HG02870 (cell line): ENCODE results near the gene TYW1.
"Not testable (repeated sequence)": the region's sequence is repeated elsewhere in the genome, so short reads cannot be mapped to it uniquely, and the experiment has no call there.

ENCODE experiments used
- ATAC-seq: cut with Tn5 transposase; IDR thresholded peaks from one replicate; pipeline ENCODE4 v1.9.1; 2021; ENCODE audit warnings: mild to moderate bottlenecking, moderate library complexity; ENCODE audit not compliant: unreplicated experiment

TYW1 gene

GRCh38 chr7:67233506-67233905 lies 236.9 kb downstream of the TYW1 start:
- not testable (repeated sequence) for ATAC-seq

- ATAC-seq, result not testable (repeated sequence)
Observed at GRCh38 chr7:67236216-67236615, 239.6 kb downstream of the TYW1 start.

- not testable (repeated sequence) for ATAC-seq
Observed at GRCh38 chr7:67242871-67243270, 246.2 kb downstream of the TYW1 start.

DNA sequence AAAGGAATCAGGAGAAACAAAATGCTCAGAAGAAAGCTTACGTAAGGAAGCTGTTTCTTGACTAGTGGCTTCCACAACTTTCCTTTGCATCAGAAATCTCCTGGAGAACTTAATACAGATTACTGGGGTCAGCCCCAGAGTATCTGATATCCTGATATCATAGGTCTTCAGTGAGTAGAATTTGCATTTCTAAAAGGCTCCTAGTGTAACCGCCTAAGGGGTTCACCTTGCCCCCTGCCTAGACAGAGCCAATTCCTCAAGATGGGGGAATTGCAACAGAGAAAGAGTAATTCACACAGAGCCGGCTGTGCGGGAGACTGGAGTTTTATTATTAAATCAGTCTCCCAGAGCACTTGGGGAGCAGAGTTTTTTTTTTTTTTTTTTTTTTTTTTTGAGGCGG lies 251.7 kb downstream of the TYW1 start:
- not testable (repeated sequence) for ATAC-seq

DNA sequence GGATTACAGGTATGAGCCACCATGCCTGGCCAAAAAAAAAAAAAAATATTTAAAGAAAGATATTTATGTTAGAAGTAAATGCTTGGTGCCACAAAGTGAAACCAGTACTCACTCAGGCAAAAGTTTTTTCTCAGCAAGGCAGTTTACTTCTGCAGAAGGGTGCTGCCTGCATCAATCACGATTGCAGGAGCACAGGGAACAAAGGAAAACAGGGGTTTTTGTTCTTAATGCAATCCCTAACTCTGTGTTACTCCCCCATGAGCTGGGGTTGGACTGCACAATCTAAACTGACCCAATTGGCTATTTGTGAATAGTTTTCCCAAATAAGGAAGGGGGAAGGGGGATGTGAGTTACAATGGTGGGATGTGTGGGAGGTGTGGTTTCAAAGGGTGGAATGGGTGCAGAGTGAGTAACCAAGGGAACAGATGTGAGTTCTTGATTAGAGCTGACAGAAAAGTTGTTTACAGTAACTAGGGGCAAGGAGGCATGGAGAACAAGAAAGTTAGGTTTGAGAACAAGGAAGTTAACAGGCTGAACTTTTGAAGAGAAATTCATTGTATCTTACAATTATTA lies 255.4 kb downstream of the TYW1 start:
- no peak for ATAC-seq

DNA sequence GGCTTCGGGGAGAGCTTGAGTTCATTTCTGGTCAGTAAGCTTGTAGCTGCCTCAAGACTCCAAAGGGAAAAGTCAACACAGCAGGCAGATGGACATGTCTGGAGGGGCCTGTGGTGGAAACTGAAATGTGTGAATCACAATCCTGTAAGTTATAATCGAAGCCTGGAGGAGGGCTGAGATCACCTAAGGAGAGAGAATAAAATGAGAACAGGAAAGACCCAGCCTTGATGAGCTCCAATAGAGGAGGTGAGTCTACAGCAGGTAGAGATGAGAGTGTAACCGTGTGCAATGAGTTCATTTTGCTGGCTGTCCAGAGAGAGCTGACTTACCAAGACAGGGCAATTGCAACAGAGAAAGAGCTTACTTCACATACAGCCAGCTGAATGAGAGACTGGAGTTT lies 258.4 kb downstream of the TYW1 start:
- ATAC-seq, result not testable (repeated sequence)

DNA sequence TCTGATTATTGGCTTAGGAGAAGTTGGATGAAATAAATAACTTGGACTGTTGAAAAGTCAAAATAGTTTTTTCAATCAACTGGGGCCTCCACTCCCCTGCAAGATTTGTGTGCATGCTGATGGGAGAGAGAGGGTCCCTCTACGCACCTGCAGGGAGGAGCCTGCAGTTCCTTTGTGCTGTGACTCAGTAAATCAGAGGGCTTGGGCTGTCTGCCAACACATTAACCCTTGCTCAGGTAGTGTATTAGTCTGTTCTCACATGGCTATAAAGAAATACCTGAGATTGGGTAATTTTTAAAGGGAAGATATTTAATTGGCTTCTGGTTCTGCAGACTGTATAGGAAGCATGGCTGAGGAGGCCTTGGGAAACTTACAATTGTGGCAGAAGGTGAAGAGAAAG lies 261.1 kb downstream of the TYW1 start:
- not testable (repeated sequence) for ATAC-seq

DNA sequence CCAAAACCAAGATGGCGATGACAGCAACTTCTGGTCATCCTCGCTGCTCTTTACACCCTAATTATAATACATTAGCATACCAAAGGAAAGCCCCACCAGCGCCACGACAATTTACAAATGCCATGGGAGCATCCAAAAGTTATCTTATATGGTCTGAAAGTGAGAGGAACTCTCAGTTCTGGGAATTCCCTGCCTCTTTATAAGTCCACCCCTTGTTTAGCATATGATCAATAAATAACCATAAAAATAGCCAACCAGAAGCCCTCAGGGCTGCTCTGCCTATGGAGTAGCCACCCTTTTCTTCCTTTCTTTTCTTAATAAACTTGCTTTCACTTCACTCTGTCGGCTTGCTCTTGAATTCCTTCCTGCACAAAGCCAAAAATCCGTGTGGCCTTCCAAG lies 262.7 kb downstream of the TYW1 start:
- not testable (repeated sequence) for ATAC-seq

DNA sequence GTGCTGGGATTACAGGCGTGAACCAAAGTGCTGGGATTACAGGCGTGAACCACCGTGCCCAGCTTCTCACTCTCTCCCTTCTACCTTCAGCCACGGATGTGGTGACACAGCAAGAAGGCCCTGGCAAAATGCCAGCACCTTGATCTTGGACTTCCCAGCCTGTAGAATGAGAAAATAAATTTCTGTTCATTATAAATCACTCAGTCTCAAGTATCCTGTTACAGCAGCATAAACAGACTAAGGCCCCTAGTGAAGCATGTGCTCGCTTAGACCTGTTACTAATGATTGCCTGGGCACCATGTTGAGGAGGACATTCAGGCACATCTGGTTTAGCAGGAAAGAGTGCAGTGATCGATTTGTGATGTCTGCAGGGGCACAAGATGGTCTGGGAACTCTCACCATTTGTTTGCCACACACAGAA lies 263.5 kb downstream of the TYW1 start:
- not testable (repeated sequence) for ATAC-seq

GRCh38 chr7:67264000-67264399 lies 267.4 kb downstream of the TYW1 start:
- ATAC-seq, result not testable (repeated sequence)

GRCh38 chr7:67266070-67266469 lies 269.4 kb downstream of the TYW1 start:
- ATAC-seq, result not testable (repeated sequence)

GRCh38 chr7:67267914-67268313 lies 271.3 kb downstream of the TYW1 start:
- ATAC-seq, result no peak

- not testable (repeated sequence) for ATAC-seq
Observed at GRCh38 chr7:67269916-67270315, 273.3 kb downstream of the TYW1 start.
